ENCODE results near the gene KIF1A. TPM values are rescaled to one million over a fixed set of nuclear protein-coding genes. Genes with fewer than 3 reads are reported as not detected.
"Not testable (repeated sequence)": the region's sequence is repeated elsewhere in the genome, so short reads cannot be mapped to it uniquely, and the experiment has no call there.

The KIF1A gene
- polyA plus RNA-seq, 1 donor from 2014 or later: 63.4 TPM

DNA sequence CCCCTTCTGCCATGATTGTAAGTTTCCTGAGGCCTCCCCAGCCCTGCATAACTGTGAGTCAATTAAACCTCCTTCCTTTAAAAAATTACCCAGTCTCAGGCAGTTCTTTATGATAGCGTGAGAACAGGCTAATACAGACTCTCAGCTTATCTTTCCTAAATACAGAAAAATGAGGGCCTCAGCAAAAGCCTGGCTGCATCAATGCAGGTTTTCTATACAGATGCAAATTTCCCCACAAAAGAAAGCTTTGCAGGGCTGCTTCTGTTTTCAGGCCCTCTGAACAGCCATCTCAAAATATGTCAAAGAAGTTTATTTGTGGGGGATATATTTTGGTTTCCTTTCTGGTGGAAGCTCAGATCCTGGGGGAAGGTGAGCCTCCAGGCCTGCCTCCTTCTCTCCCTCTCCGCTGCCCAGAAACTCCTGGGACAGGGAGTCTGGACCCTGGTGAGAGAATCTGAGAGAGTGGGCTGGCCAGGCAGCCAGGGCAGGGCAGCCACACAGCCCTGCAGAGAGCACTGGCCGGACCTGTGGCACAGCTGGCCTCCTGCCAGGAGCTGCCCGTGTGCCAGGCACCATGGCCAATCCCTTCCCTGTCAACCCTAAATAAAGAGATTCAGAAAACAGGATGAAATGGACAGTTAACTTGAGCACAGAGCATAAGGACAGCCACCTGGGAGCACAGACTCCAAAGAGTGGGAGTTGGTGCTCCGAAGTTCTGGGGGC lies 27.0 kb upstream of the KIF1A start:
- TF ChIP-seq EP300 (conservative IDR thresholded peaks at IDR 0.05; ENCODE audit: poor library complexity, severe bottlenecking) (no peak), POLR2AphosphoS5 (IDR thresholded peaks at IDR 0.05) (no peak), SMC3 (conservative IDR thresholded peaks at IDR 0.05; ENCODE audit: poor library complexity) (no peak), RAD21 (conservative IDR thresholded peaks at IDR 0.05) (no peak), EZH2 (IDR thresholded peaks at IDR 0.05; ENCODE audit: borderline replicate concordance, insufficient read depth, low read length, poor library complexity, severe bottlenecking) (no peak), TAF1 (IDR thresholded peaks at IDR 0.05; ENCODE audit: low read depth) (no peak), MXI1 (conservative IDR thresholded peaks at IDR 0.05; ENCODE audit: poor library complexity, severe bottlenecking) (no peak)
- TF ChIP-seq, protein P1, sequence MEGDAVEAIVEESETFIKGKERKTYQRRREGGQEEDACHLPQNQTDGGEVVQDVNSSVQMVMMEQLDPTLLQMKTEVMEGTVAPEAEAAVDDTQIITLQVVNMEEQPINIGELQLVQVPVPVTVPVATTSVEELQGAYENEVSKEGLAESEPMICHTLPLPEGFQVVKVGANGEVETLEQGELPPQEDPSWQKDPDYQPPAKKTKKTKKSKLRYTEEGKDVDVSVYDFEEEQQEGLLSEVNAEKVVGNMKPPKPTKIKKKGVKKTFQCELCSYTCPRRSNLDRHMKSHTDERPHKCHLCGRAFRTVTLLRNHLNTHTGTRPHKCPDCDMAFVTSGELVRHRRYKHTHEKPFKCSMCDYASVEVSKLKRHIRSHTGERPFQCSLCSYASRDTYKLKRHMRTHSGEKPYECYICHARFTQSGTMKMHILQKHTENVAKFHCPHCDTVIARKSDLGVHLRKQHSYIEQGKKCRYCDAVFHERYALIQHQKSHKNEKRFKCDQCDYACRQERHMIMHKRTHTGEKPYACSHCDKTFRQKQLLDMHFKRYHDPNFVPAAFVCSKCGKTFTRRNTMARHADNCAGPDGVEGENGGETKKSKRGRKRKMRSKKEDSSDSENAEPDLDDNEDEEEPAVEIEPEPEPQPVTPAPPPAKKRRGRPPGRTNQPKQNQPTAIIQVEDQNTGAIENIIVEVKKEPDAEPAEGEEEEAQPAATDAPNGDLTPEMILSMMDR (IDR thresholded peaks at IDR 0.05; ENCODE audit: poor library complexity, severe bottlenecking): no peak
- Histone ChIP-seq H3K9me3 (ENCODE audit: low read length) (no peaks in the 10 kb centered on the region), H3K4me2 (ENCODE audit: low read length) (no peak overlapping the region), H3F3A (ENCODE audit: insufficient read depth, low read length, poor library complexity, severe bottlenecking) (no peaks in the 10 kb centered on the region), H3K4me3 (ENCODE audit: low read length) (no peak overlapping the region), H3K79me2 (replicated peaks; ENCODE audit: insufficient read depth, low read length) (no peaks in the 10 kb centered on the region), H3K9ac (ENCODE audit: low read length) (no peak overlapping the region), H3K36me3 (ENCODE audit: insufficient read depth, low read length) (no peaks in the 10 kb centered on the region), H3K27me3 (ENCODE audit: insufficient read depth, low read depth, low read length) (no peaks in the 10 kb centered on the region), H3K27ac (ENCODE audit: low read length) (no peak overlapping the region), H4K20me1 (ENCODE audit: insufficient read depth) (no peaks in the 10 kb centered on the region), H3K9me2 (ENCODE audit: insufficient read depth, low read length) (no peaks in the 10 kb centered on the region), H2AFZ (ENCODE audit: low read depth, low read length) (no peak overlapping the region)

DNA sequence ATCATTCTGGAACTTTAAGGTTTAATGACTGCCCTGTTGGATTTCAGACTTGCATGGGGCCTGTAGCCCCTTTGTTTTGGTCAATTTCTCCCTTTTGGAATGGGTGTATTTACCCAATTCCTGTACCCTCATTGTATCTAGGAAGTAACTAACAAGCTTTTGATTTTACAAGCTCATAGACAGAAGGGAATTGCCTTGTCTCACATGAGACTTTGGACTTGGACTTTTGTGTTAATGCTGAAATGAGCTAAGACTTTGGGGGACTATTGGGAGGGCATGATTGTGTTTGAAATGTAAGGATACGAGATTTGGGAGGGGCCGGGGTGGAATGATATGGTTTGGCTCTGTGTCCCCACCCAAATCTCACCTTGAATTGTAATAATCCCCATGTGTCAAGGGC lies 26.3 kb upstream of the KIF1A start:
- H3K79me2 ChIP-seq (replicated peaks; ENCODE audit: insufficient read depth, low read length); H2AFZ ChIP-seq (ENCODE audit: low read depth, low read length); H3F3A ChIP-seq (ENCODE audit: insufficient read depth, low read length, poor library complexity, severe bottlenecking); H3K27me3 ChIP-seq (ENCODE audit: insufficient read depth, low read depth, low read length); H3K4me3 ChIP-seq (ENCODE audit: low read length); H3K9me2 ChIP-seq (ENCODE audit: insufficient read depth, low read length); H3K27ac ChIP-seq (ENCODE audit: low read length); H3K9me3 ChIP-seq (ENCODE audit: low read length); H4K20me1 ChIP-seq (ENCODE audit: insufficient read depth); H3K4me2 ChIP-seq (ENCODE audit: low read length); H3K36me3 ChIP-seq (ENCODE audit: insufficient read depth, low read length); H3K9ac ChIP-seq (ENCODE audit: low read length): not testable (repeated sequence)

- no peak overlapping the region for H2AFZ ChIP-seq (ENCODE audit: low read depth, low read length)
- H3K4me3 ChIP-seq (ENCODE audit: low read length): no peak overlapping the region
- no peaks in the 10 kb centered on the region for H3K27me3 ChIP-seq (ENCODE audit: insufficient read depth, low read depth, low read length)
- H3K9me2 ChIP-seq (ENCODE audit: insufficient read depth, low read length): no peaks in the 10 kb centered on the region
- H3K9ac ChIP-seq (ENCODE audit: low read length): no peak overlapping the region
- TF ChIP-seq, protein P2, sequence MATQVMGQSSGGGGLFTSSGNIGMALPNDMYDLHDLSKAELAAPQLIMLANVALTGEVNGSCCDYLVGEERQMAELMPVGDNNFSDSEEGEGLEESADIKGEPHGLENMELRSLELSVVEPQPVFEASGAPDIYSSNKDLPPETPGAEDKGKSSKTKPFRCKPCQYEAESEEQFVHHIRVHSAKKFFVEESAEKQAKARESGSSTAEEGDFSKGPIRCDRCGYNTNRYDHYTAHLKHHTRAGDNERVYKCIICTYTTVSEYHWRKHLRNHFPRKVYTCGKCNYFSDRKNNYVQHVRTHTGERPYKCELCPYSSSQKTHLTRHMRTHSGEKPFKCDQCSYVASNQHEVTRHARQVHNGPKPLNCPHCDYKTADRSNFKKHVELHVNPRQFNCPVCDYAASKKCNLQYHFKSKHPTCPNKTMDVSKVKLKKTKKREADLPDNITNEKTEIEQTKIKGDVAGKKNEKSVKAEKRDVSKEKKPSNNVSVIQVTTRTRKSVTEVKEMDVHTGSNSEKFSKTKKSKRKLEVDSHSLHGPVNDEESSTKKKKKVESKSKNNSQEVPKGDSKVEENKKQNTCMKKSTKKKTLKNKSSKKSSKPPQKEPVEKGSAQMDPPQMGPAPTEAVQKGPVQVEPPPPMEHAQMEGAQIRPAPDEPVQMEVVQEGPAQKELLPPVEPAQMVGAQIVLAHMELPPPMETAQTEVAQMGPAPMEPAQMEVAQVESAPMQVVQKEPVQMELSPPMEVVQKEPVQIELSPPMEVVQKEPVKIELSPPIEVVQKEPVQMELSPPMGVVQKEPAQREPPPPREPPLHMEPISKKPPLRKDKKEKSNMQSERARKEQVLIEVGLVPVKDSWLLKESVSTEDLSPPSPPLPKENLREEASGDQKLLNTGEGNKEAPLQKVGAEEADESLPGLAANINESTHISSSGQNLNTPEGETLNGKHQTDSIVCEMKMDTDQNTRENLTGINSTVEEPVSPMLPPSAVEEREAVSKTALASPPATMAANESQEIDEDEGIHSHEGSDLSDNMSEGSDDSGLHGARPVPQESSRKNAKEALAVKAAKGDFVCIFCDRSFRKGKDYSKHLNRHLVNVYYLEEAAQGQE (IDR thresholded peaks at IDR 0.05; ENCODE audit: borderline replicate concordance): no peak
- TF ChIP-seq SMC3 (conservative IDR thresholded peaks at IDR 0.05; ENCODE audit: poor library complexity) (peak; percentile 78), TAF1 (IDR thresholded peaks at IDR 0.05; ENCODE audit: low read depth) (no peak), POLR2AphosphoS5 (IDR thresholded peaks at IDR 0.05) (no peak), EP300 (conservative IDR thresholded peaks at IDR 0.05; ENCODE audit: poor library complexity, severe bottlenecking) (no peak), MXI1 (conservative IDR thresholded peaks at IDR 0.05; ENCODE audit: poor library complexity, severe bottlenecking) (no peak), RAD21 (conservative IDR thresholded peaks at IDR 0.05) (peak; percentile 75), EZH2 (IDR thresholded peaks at IDR 0.05; ENCODE audit: borderline replicate concordance, insufficient read depth, low read length, poor library complexity, severe bottlenecking) (no peak)
- TF ChIP-seq, protein P1 (IDR thresholded peaks at IDR 0.05; ENCODE audit: poor library complexity, severe bottlenecking): peak; percentile 75
- no peaks in the 10 kb centered on the region for H3F3A ChIP-seq (ENCODE audit: insufficient read depth, low read length, poor library complexity, severe bottlenecking)
- no peaks in the 10 kb centered on the region for H3K79me2 ChIP-seq (replicated peaks; ENCODE audit: insufficient read depth, low read length)
- no peaks in the 10 kb centered on the region for H3K36me3 ChIP-seq (ENCODE audit: insufficient read depth, low read length)
- H3K4me2 ChIP-seq (ENCODE audit: low read length): no peak overlapping the region
- H4K20me1 ChIP-seq (ENCODE audit: insufficient read depth): no peaks in the 10 kb centered on the region
- H3K27ac ChIP-seq (ENCODE audit: low read length): no peak overlapping the region
- H3K9me3 ChIP-seq (ENCODE audit: low read length): no peaks in the 10 kb centered on the region
Measured at GRCh38 chr2:240840435-240841060, 20.5 kb upstream of the KIF1A start.
